Upper lobe of left lung (tissue), 4 donors: ENCODE results near the gene POP7.

Source experiments
- CTCF ChIP-seq, 6 experiments: fragments of 450-650 bp in 4 of 6; fragments of 200-600 bp in 2 of 6; sonication (generic) in 2 of 6; IDR thresholded peaks; one replicate each; pipeline ENCODE4 v1.5.1; 2016 to 2019; ENCODE audit warnings: antibody characterized with exemption in 6 of 6
- EP300 ChIP-seq, 4 donors: sonication (generic); formaldehyde crosslinking; IDR thresholded peaks; one replicate each; pipeline ENCODE4 v1.5.1; 2017; ENCODE audit warnings: antibody characterized with exemption in 4 of 4, control low read depth in 2 of 4
- POLR2A ChIP-seq, 4 donors: fragments of 450-650 bp; IDR thresholded peaks; one replicate each; pipeline ENCODE4 v1.5.1; 2016 to 2017; ENCODE audit warnings: antibody characterized with exemption in 4 of 4, mild to moderate bottlenecking in 2 of 4
- POLR2AphosphoS5 ChIP-seq, 2 donors: sonication (generic); formaldehyde crosslinking; IDR thresholded peaks; one replicate each; pipeline ENCODE4 v1.5.1; 2017; ENCODE audit warnings: antibody characterized with exemption in 2 of 2

GRCh38 chr7:100671353-100672327, 34.3 kb upstream of the POP7 start:
- TF ChIP-seq CTCF (IDR thresholded peaks at IDR 0.05) (no peak), POLR2AphosphoS5 (IDR thresholded peaks at IDR 0.05) (no peak), POLR2A (IDR thresholded peaks at IDR 0.05) (no peak), EP300 (IDR thresholded peaks at IDR 0.05) (no peak)
